NCI-H2107 treated with DMSO at 0.1 percent for 48 hours (cell line): ENCODE measurements around the gene IQGAP2.
"Not testable (repeated sequence)": the region's sequence is repeated elsewhere in the genome, so short reads cannot be mapped to it uniquely, and the experiment has no call there.

ENCODE experiments used
- DNase-seq: peaks from one replicate; lab custom pipeline; 2025; ENCODE audit not compliant: unreplicated experiment; lab: John Stamatoyannopoulos, UW

Gene IQGAP2, protein sequence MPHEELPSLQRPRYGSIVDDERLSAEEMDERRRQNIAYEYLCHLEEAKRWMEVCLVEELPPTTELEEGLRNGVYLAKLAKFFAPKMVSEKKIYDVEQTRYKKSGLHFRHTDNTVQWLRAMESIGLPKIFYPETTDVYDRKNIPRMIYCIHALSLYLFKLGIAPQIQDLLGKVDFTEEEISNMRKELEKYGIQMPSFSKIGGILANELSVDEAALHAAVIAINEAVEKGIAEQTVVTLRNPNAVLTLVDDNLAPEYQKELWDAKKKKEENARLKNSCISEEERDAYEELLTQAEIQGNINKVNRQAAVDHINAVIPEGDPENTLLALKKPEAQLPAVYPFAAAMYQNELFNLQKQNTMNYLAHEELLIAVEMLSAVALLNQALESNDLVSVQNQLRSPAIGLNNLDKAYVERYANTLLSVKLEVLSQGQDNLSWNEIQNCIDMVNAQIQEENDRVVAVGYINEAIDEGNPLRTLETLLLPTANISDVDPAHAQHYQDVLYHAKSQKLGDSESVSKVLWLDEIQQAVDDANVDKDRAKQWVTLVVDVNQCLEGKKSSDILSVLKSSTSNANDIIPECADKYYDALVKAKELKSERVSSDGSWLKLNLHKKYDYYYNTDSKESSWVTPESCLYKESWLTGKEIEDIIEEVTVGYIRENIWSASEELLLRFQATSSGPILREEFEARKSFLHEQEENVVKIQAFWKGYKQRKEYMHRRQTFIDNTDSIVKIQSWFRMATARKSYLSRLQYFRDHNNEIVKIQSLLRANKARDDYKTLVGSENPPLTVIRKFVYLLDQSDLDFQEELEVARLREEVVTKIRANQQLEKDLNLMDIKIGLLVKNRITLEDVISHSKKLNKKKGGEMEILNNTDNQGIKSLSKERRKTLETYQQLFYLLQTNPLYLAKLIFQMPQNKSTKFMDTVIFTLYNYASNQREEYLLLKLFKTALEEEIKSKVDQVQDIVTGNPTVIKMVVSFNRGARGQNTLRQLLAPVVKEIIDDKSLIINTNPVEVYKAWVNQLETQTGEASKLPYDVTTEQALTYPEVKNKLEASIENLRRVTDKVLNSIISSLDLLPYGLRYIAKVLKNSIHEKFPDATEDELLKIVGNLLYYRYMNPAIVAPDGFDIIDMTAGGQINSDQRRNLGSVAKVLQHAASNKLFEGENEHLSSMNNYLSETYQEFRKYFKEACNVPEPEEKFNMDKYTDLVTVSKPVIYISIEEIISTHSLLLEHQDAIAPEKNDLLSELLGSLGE (N-terminal part only)

DNA sequence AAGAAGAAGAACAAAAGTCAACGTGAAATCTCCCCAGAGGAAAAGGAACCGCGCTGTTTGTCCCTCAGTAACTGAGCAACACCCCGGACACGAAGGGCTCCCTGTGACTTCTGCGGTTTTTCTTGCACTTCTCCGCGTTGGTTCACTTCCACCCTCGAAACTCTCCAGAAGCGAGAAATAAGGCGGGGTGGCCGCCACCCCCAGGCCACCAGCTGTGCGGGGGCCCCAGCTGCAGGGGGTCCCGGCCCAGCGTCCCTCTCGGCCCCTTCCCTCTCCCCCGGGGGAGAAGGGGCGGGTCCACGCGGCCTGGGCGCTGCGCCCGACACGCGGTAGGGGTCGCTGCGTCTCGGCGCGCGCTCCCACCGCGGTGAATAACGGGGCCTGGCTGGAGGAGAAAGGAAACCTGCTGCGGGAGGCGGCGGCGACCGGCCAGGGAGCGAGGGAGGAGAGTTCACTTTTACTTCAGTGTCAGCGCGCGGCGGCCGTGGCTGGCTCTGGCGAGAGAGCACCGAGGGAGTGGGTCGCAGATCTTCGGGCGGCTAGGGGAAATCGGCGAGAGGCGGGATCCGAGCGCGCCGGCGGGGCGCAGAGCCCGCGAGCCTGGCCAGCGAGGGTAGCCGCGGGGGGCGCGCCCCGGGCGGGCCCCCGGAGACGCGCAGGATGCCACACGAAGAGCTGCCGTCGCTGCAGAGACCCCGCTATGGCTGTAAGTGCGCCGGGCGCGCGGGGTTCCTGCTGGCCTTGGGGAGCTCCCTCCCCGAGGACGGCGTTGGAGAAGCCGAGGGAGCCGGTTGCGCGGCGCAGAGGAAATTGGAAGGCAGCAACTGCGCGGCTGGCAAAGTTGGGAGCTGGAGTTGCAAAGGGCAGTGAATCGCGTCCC, at the start of gene IQGAP2:
IQGAP2 (plus strand) TSS at position 400 of the 880 bp plus-strand sequence; CDS start at position 661, 261 bp downstream.
- DNase-seq = no peak

DNA sequence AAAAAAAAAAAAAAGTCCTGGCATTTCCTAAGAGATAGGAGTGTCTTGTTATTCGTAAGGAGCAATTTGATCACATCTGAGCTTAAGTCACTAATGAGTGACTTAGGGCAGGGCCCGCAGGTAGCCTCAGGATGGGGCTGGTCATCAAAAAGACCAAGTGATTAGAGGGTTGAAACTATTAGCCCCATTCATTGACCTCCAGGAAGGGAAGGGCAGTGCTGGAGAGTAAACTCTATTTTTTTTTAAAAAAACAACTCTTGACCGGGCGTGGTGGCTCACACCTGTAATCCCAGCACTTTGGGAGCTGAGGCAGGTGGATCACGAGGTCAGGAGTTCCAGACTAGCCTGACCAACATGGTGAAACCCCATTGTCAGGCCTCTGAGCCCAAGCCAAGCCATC, 46.2 kb upstream of the IQGAP2 start:
- DNase-seq = no peak

DNA sequence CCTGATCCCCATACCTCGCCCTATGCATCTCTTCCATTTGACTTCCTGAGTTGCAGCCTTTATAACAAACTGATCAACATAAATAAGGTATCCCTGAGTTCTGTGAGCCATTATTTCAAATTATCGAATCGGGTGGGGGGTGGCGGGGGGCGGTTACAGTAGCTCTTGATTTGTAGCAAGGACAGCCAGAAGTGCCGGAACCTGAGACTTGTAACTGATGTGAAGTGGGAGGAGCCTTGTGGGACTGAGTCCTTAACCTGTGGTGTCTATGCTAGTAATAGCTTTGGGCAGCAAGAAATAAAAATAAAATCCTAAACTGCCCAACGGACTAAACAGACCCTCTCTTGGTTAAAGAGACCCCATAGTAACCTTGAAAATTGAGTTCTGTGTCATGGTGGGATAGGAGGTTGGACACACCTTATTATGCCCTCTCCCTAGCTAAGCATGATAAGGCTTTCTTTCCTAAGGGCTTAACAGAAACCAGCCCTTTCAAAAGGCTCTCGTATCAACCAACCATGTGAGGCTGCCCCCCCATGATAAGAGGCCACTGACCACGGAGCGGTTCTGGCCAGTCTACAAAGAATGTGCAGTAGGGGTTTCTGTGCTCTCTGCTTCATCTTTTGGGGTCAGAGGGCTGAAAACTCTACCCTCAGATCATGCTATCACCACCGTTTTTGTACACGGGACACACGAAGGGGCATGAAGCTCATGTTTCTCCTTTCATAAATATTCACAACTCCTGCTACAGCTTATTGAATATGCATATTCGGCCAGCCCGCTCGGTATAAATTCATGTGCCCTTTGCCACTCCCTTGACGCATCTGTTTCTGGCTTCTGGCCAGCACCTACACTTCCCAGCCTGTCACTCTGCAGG, 39.5 kb upstream of the IQGAP2 start:
- DNase-seq = no peak

DNA sequence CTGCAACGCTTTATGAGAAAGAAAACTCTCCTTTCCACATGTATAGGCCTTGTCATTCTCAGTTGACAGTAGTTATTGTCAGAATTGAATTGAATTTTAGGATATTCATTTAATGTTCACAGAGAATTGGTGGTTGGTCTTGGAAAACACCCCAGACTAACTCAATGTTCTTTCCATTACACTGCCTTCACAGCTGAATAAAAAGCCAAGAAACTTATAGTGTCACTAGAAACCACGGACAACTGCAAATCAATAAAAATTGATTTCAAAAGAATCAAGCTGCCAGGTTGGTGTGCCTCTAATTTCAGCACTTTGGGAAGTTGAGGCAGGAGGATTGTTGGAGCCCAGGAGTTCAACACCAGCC, 38.9 kb upstream of the IQGAP2 start:
- DNase-seq = no peak

DNA sequence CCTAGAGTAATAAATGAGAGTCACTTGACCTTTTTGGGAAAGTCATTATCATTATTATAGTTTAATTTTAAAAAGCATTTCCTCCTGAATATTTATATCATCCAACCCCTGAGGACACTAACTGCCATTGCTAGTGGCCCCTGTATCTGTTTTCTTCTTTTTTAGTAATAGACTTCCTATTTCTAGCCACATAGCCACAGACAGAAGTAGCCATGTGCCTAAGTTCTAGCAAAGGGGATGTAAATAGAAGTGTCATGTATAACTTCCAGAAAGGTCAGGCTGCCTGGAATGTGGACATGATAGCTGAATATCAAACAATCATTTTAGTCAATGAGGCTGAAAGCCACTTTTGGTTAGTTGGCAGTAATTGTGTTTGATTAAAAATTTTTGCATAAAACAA, 37.5 kb upstream of the IQGAP2 start:
- no peak for DNase-seq

DNA sequence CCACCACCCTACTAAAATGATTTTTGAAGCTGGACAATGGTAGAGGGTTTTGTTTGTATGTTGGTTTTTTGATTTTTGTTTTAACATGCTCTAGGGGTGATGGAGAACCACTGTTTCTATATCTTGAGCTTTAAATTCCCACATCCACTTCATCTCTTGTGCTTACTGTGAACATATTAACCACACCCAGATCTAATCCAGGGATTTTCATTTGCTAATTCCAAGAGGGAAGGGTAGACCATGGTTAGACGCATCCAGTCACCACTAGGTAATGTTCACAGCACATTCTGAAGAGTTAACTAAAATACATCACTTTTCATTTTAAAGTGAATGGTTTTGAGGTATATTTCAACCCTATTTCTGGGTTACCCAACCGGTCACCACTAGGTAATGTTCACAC, 36.5 kb upstream of the IQGAP2 start:
- no peak for DNase-seq

DNA sequence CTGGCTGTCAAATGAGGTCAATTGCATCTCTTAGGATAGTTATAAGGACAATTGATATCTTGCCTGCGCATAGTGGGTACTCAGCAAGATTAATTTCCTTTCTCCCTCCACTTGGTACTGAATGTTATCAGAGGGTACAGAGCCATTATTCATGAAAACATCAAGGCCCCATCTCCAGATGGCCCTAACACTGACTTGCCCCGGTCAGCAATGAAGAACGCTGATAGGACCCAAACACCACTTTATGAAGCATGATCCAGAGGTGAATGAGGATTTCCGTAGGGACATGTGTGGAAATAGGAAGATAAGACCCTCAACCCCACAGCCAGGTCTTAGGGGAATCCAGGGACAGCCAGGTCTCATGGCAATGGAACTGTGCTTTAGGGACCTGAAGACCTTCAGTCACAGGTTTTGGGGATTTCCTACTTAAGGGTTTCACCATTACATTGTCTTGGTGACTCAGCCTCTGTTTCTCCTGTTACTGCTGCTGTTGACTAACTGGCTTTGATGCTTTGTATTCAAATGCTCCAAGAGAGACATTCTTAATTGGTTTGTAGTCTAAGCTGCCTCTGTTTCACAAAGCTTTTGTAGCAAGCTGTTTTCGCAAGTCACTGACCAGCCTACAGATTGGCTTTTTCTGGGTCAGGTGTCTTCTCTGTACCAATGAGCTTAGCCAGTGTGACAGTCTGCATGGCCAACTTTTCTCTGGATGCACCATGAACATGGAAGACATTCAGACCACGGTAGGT, 35.3 kb upstream of the IQGAP2 start:
- no peak for DNase-seq

DNA sequence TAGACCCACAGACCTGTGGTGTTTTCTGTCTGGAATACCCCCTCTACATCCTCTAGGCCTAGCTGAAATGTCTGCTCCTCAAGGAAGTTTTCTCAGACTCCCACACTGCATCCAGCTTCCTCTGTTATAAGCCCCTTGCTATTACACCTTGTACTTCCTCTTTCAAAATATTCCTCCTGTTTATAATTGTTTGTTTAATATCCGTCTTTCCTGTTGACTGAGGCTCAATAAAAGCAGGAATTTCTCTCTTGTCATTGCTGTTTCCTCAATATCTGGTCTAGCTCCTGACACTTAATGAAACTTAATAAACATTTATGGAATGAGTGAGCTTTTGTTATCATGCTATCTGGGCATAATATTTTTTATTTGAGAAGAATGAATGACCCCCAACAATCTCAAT, 34.1 kb upstream of the IQGAP2 start:
- no peak for DNase-seq

DNA sequence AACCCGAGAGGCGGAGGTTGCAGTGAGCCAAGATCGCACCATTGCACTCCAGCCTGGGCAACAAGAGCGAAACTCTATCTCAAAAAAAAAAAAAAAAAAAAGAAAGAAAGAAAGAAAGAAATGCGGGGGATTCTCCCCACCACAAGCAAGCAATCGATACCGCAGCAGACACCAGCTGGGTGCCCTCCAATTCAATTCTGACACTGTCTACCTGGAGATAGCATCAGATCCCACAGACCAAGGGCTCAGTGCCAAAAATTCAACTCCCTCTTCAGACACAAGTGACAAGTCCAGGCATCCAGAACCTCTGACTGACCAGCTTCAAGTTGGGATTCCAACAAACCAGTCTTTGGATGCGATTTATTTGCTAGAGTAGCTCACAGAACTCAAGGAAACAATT, 33.4 kb upstream of the IQGAP2 start:
- DNase-seq = not testable (repeated sequence)

DNA sequence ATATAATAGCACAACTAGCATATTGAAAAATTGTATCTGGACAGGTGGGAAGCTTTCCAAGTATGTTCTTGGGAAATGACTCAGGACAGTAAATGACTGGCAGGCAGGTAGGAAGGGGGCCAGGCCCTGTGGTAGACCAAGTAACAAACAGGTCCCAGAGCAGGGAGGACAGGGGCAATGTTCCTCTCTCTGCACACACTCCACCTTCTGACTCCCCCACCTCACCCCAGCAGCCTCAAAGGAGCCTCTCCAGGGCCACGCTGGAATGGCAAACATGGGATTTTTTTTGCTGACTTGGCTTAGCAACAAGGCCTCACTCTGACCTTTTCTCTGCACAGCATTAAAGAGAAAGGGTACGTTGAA, 31.1 kb upstream of the IQGAP2 start:
- DNase-seq = no peak

DNA sequence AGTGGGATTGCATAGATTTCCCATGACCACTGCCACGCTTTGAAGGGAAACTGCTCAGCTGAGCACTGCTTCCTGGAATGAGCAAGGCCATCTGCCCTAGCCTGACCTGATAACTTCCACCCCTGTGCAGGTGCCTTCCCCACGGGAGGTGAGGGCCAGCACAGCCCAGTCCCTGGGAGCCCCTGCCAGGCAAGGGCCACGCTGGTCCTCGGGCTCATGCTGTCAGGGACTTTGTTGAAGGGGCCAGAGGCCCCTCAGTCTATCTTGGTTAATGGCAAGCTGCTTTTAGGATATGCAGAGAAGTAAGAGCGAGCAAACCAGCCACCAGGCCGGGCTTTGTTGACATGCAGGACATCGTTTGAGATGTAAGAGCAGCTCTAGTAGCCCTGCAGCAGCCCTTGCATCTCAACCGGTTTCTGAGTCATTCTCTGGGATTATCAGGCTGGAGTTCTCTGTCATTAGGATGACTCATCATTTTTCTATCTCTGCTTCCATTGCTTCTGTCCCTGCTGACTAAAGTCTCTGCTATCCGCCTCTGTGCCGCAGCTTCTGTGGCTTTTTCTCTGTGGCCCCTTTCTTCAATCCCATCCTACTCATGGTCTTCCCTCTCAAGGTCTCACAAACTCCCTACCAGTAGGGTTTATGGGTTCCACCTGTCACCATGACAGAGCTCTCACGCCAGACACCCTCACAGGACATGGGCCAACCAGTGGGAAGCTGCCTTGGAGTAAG, 30.6 kb upstream of the IQGAP2 start:
- DNase-seq = no peak

DNA sequence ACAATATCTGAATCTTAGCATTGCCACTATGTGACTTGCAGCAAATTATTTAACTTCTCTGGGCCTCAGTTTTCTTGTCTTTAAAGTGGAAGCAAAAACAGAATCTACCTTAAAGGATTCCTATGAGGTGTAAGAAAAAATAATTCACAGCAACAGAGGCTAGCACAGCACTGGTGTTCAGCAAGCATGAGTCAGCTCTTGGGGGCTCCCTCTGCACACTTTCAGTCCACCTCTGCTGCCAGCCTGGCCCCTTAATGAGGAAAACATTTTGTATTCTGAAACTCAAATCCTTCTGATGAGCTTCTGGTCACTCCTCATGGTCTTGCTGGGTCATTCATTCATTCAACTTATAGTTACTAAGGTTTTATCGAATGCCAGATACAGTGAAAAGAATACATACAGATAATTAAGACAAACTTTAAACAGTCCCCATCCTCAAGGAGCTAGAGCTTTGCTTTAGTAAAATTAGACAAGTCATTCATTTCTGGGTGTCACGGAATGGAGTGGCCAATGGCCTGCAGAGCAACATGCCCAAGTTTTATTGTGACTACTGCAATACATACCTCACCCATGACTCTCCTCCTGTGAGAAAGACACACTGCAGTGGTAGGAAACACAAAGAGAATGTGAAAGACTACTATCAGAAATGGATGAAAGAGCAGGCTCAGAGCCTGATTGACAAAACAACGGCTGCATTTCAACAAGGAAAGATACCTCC, 26.8 kb upstream of the IQGAP2 start:
- no peak for DNase-seq

DNA sequence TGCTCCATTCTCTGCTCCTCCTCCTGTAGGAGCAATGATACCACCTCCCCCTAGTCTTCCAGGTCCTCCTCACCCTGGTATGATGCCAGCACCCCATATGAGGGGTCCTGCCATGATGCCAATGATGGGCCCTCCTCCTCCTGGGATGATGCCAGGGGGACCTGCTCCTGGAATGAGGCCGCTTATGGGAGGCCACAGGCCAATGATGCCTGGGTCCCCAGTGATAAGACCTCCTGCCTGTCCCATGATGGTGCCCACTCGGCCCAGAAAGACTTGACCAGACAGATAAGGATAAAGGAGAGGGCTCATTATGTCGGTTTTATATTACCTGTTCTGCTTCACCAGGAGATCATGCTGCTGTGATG, 26.2 kb upstream of the IQGAP2 start:
- no peak for DNase-seq

DNA sequence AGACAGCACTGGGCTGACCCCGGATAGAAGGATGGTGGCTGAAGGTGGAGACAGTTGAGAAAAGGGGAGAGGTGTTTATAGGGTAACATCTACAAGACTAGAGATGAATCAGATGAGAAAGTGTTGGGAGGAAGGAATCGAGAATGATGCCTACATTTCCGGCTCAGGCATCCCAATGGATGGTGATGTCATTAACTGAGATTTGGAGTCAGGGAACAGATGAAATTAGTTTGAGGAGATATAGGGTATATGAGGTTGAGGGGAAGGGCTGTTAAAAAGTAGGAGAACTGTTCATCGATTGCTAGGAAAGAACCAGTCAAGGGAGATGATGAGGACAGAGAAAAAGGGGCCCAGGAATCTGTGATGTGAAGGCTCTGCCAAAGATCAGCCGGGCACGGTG, 24.7 kb upstream of the IQGAP2 start:
- no peak for DNase-seq

DNA sequence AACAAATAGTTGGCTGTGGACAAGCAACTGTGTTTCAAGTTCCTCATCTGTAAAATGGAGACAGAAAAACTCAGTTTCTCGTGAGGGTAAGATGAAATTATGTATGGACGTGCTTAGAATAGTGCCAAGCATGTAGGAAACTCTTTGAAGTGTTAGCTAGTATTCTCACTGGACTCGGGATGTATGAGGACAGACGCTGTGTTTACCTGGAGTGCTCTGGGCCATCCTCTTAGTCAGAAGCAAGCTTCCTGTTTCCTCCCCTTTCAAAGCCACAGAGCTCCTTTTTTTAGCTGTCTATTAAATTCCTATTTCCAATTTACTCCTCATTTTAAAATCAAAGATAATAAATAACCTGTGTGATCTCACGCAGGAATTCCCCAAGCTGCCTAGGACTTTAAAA, 23.8 kb upstream of the IQGAP2 start:
- no peak for DNase-seq

DNA sequence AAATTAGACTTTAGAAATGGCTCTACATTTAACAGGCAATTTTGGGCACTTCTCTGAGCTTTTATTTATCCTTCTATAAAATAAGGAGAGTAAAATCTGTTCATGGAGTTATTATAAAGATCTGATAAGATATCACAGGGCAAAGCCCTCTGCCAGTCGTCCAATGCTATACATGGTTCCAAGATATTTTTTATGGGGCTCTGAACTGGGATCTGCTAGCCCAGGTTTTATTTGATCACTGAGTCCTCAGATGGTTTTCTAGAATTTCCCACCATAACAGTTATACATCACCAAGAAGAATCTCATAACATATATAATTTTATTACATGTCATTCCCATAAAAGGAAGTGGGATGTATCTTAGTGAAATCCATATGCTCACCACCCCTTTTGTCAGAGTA, 23.2 kb upstream of the IQGAP2 start:
- no peak for DNase-seq

DNA sequence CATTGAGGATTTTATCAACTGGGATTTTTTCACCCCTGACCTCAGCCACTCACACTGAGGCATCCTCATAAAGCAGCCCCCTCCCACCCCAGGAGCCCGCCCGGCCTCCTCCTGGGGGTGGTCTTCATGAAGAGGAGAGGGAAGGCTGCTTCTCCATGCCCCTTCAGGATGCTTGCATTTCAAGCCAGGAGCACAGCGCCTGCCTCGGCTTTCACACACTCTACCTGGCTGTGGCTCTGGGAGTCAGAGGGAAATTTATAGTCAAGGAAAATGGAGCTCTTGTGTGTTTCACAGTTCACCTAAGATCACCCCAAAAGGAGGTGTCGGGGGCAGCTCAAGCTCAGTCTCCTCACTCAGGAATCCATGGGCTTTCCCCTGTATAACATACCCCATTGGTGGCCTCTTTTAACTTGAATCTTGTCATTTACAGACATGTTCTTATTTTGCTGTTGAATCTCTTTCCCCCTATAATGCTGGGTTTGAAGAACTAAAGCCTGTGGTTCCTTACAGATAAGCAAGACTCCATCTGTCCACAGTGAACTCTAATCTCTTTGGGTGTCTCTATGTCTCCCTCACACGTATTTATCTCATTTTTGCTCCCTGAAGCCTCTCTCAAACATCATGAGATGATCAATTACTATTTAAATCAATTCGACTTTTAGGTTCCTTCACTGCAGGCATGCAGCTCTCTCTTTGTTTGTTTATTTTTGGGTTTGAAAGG, 22.6 kb upstream of the IQGAP2 start:
- DNase-seq = no peak
